Measurements from ENCODE around the gene KCNK13. TPM values are rescaled to one million over a fixed set of nuclear protein-coding genes. Genes with fewer than 3 reads are reported as not detected.
"Not testable (repeated sequence)": the region's sequence is repeated elsewhere in the genome, so short reads cannot be mapped to it uniquely, and the experiment has no call there.

KCNK13 gene
- total RNA-seq (2014; rRNA removed; shearing (Covaris generic)), result not detected in 2 replicates

GRCh38 chr14:90061685-90062126 lies at the start of gene KCNK13:
KCNK13 (plus strand) TSS chr14:90061994; CDS start chr14:90062206, 212 bp downstream.
- no peak for DNase-seq (ENCODE audit: low spot score)
- in situ Hi-C loops (cut with HindIII; ENCODE audit: low sequenced_read_pairs), result no loop called here

- in situ Hi-C loops (cut with HindIII; ENCODE audit: low sequenced_read_pairs), result no loop called here
- no peak for DNase-seq (ENCODE audit: low spot score)
Observed at GRCh38 chr14:90017371-90017770, 44.4 kb upstream of the KCNK13 start.

- in situ Hi-C loops (cut with HindIII; ENCODE audit: low sequenced_read_pairs), result no loop called here
- no peak for DNase-seq (ENCODE audit: low spot score)
Observed at GRCh38 chr14:90019824-90020523, 41.8 kb upstream of the KCNK13 start.

DNA sequence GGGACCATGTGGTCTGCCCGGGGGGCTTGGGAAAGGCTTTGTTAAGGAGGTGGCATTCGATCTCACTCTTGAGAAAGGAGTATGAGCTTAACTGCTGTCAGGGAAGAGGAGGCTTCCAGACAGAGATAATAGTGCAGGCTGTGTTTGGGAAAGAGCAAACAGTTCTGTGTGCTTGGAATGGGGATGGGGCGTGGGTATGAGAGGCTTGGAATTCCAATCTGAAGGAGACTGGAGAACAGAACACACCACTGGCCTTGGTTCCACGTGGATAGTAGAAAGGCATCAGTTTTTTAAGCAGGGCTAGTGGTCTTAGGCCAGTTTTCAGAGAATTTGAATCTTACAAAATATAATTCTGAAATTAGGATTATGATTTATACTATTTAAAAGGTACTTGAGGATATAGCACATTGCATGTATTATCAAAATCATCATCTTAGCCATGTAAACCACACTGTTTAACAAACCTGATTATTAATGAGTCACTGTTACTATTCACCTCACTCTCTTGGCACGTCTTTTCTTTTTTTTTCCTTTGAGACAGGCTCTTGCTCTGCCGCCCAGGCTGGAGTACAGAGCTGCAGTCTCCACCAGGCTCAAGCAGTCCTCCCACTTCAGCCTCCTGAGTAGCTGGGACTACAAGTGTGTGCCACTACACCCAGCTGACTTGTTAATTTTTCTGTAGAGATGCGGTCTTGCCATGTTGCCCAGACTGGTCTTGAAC lies 38.5 kb upstream of the KCNK13 start:
- in situ Hi-C loops (cut with HindIII; ENCODE audit: low sequenced_read_pairs), result no loop called here
- DNase-seq (ENCODE audit: low spot score), result no peak

GRCh38 chr14:90024910-90025309 lies 36.9 kb upstream of the KCNK13 start:
- in situ Hi-C loops (cut with HindIII; ENCODE audit: low sequenced_read_pairs), result no loop called here

GRCh38 chr14:90026608-90027007 lies 35.2 kb upstream of the KCNK13 start:
- in situ Hi-C loops (cut with HindIII; ENCODE audit: low sequenced_read_pairs); DNase-seq (ENCODE audit: low spot score): not testable (repeated sequence)

More at GRCh38 chr14:90024910-90025309, 36.9 kb upstream of the KCNK13 start:
- DNase-seq (ENCODE audit: low spot score), result no peak

GRCh38 chr14:90027842-90028241 lies 34.0 kb upstream of the KCNK13 start:
- no peak for DNase-seq (ENCODE audit: low spot score)
- in situ Hi-C loops (cut with HindIII; ENCODE audit: low sequenced_read_pairs), result no loop called here

- no peak for DNase-seq (ENCODE audit: low spot score)
- in situ Hi-C loops (cut with HindIII; ENCODE audit: low sequenced_read_pairs), result no loop called here
Observed at GRCh38 chr14:90034156-90034555, 27.6 kb upstream of the KCNK13 start.

DNA sequence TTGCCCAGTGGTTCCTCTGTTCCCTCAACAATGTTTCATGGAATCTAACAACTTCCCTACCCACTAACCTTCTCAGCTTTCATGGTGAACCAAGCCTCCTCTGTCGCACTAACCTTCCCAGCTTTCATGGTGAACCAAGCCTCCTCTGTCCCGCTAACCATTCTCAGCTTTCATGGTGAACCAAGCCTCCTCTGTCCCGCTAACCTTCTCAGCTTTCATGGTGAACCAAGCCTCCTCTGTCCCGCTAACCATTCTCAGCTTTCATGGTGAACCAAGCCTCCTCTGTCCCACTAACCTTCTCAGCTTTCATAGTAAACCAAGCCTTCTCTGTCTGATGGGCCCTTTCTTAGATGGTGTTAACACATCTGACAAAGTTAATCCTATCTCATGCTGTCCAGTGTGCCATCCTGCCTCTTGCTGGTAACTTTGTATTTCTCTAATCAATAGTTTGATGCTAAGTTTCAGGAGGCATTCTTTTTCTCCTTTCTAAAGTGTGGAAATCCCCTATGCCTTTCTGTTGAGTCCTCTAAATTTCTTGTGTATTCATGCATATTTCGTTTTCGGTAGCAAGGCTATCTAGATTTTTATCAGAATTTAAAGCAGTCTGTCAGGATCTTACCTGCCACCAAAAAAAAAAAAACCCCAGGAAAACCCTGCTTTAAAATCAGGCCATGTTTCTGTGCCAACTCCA lies 26.8 kb upstream of the KCNK13 start:
- in situ Hi-C loops (cut with HindIII; ENCODE audit: low sequenced_read_pairs), result no loop called here
- no peak for DNase-seq (ENCODE audit: low spot score)

- in situ Hi-C loops (cut with HindIII; ENCODE audit: low sequenced_read_pairs), result no loop called here
- no peak for DNase-seq (ENCODE audit: low spot score)
Observed at GRCh38 chr14:90039253-90040010, 22.4 kb upstream of the KCNK13 start.

GRCh38 chr14:90040411-90040810 lies 21.4 kb upstream of the KCNK13 start:
- DNase-seq (ENCODE audit: low spot score), result no peak
- in situ Hi-C loops (cut with HindIII; ENCODE audit: low sequenced_read_pairs), result no loop called here

DNA sequence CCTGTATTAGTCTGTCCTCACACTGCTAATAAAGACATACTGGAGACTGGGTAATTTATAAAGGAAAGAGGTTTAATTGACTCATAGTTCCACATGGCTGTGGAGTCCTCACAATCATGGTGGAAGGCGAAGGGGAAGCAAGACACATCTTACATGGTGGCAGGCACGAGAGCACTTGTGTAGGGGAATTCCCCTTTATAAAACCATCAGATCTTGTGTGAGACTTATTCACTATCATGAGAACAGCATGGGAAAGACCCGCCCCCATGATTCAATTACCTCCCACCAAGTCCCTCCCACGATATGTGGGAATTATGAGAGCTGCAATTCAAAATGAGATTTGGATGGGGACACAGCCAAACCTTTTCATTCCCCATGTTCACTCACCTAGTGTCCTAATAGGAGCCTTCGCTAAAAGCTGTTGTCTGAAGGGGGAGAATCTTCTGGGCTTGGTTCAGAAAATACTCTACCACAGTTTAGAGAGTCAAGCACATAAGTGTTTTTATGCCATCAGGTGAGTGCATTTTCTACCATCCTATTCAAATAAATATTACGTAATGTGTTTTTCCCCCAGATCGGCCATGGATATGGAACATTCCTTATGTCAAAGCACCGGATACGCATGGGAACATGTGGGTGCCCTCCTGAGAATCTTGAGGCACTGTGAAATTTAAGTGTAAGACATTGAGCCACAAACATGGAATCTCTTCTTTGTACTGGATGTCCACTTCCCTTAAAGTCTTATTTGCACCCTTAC lies 19.1 kb upstream of the KCNK13 start:
- DNase-seq (ENCODE audit: low spot score), result no peak
- in situ Hi-C loops (cut with HindIII; ENCODE audit: low sequenced_read_pairs), result no loop called here

- in situ Hi-C loops (cut with HindIII; ENCODE audit: low sequenced_read_pairs), result no loop called here
- DNase-seq (ENCODE audit: low spot score), result no peak
Observed at GRCh38 chr14:90045616-90046015, 16.2 kb upstream of the KCNK13 start.

GRCh38 chr14:90049390-90049789 lies 12.4 kb upstream of the KCNK13 start:
- in situ Hi-C loops (cut with HindIII; ENCODE audit: low sequenced_read_pairs), result no loop called here
- DNase-seq (ENCODE audit: low spot score), result peak; percentile 16

GRCh38 chr14:90050271-90050670 lies 11.5 kb upstream of the KCNK13 start:
- in situ Hi-C loops (cut with HindIII; ENCODE audit: low sequenced_read_pairs), result no loop called here
- no peak for DNase-seq (ENCODE audit: low spot score)

- in situ Hi-C loops (cut with HindIII; ENCODE audit: low sequenced_read_pairs), result no loop called here
- no peak for DNase-seq (ENCODE audit: low spot score)
Observed at GRCh38 chr14:90053044-90053443, 8.8 kb upstream of the KCNK13 start.

DNA sequence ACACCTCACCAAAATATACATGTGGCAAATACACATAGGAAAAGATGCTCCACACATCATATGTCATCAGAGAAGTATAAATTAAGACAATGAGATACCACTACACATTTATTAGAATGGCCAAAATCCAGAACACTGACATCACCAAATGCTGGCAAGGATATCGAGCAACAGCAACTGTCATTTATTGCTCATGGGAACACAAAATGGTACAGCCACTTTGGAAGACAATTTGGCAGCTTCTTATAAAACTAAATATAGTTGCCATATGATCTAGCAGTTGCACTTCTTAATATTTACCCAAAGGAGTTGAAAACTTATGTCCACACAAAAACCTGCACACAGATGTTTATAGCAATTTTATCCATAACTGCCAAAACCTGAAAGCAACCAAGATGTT lies 7.0 kb upstream of the KCNK13 start:
- in situ Hi-C loops (cut with HindIII; ENCODE audit: low sequenced_read_pairs), result no loop called here
- DNase-seq (ENCODE audit: low spot score), result no peak

GRCh38 chr14:90056826-90057225 lies 5.0 kb upstream of the KCNK13 start:
- in situ Hi-C loops (cut with HindIII; ENCODE audit: low sequenced_read_pairs), result no loop called here

More at GRCh38 chr14:90056826-90057225, 5.0 kb upstream of the KCNK13 start:
- no peak for DNase-seq (ENCODE audit: low spot score)
